GM18498 (cell line): Measurements from ENCODE around the gene PIBF1.
"Not testable (repeated sequence)": the region's sequence is repeated elsewhere in the genome, so short reads cannot be mapped to it uniquely, and the experiment has no call there.

Experiments used
- ATAC-seq: cut with Tn5 transposase; IDR thresholded peaks from one replicate; pipeline ENCODE4 v1.9.1; 2021; ENCODE audit warnings: mild to moderate bottlenecking, moderate library complexity; ENCODE audit not compliant: unreplicated experiment

Gene PIBF1

DNA sequence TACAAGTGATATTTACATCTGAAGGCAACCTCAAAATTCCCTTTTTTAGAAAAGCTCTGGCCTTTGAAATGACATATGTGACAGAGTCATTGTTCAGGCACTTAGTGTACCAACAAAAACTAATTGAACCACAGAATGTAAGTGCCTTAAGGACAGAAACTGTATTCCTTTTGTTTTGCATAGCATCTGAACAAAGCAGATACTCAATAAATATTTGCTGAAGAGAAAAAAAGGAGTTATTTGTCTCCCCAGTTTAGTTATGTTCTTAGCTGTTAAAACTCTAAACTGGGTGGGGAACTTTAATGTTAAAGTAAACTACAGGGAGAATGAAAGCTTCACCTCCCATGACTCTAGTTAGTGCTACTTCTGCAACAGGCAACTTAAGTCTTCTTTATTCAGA lies 220.0 kb downstream of the PIBF1 start:
- ATAC-seq = no peak

GRCh38 chr13:73011751-73012150 lies 229.8 kb downstream of the PIBF1 start:
- no peak for ATAC-seq

DNA sequence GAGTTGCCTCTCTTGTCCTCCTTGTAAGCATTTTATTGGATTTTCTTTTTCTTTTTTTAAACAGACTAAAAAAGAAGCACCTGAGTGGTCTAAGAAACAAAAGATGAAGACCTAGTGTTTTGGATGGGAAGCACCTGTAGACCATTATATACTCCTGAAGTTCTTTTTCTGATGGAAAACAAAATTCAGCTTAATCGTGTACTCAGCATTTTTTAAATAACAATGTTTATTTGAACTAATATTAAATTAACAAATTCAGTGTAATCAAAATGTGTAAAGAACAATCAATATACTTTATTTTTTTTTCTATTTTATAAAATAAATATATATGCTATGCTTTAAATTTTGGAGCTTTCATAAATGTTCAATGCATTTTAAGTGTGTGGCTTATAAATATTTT lies 233.9 kb downstream of the PIBF1 start:
- ATAC-seq = no peak

GRCh38 chr13:73018336-73018735 lies 236.4 kb downstream of the PIBF1 start:
- no peak for ATAC-seq

- ATAC-seq = no peak
These were observed 243.5 kb downstream of the PIBF1 start for GRCh38 chr13:73025217-73026012.

DNA sequence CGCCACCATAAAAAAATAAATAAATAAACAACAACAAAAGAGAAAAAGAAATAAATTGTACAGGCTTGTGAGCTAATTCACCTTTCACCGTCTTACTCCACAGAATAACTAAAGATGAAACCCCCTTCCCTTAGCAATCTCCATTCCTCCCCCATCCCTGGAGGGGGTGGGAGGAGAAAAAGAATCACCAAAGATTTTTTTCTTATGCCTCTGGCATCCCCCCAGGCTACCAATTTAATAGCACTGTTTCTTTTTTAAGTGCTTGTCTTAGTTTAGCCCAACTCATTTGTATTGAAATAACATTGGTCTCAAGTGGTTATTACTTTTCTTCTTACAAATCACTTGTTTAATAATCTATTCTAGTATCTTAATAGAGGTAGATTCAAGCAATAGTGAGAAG lies 253.0 kb downstream of the PIBF1 start:
- ATAC-seq = no peak

DNA sequence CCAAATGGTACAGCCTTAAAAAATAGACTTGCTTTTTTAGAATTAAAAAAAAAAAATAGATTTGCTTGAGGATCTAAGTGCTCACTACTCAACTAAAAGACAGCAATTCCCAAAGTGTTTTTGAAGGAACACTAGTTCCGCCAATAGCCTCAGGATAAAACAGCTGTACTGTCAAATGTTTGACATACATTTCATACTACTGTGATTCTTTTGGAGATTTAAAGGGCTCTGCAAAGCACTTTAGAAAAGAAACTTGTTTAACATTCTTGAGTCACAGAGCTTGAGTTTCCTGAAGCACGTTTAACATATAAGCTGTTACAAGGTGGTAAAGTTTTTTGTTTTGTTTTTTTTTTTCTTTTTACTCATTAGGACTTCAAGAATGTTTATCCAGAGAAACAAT lies 253.7 kb downstream of the PIBF1 start:
- no peak for ATAC-seq

- no peak for ATAC-seq
These were observed 254.6 kb downstream of the PIBF1 start for GRCh38 chr13:73036566-73036965.

DNA sequence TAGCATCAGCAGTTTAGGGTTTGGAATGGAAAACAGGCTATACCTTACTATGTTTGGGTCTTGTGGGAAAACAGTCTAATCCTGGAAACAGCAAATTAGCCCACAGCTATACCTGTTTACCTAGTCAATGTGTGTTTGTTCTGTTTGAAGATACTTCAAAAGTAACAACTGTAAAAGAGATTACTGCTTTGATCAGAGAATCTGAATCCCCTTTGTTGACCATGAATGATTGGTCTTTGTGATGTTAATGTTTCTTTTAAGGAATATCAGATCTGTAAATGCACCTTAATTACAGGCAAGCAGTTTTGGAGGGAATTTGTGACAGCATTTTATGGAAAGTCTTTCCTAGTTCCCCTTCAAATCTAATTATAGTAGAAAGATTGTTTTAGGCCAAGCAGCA lies 256.1 kb downstream of the PIBF1 start:
- no peak for ATAC-seq

DNA sequence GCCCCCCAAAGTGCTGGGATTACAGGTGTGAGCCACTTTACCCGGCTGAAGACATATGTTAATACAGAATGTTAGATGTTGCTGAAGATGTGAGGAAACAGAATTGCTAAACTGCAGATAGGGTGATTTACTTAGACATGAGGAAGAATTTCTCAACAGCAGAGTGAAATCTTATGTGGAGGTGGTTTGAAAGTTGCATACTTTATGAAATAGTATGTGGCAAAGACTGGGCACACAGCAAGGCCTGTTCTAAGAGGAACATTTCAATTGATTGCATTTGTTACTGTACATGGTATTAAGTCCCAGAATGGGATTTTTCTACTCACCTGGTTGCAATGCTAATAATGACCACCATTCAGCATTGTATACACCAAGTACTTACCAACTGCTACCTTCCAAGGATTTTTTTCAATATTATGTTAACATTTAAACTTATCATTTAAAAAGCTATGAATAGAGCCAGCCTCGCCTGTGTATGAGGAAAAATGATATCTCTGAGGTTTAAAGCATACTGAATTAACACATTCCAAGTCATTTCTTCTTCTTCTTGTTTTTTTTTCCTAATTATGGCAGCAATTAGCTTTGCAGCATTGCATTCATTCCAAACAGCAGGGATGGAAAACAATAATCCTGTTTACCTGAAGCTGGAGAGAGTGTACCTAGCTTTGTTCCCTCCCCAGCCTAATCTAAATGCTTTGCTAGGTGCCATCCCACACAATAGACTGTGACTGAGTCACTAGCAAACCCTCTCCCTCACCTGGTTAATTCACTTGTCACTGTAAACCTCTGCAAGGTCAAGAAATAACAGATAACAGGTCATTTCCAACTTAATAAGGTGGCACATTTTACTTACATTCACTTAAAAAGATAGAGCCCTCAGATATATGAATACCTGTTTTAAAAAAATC lies 257.5 kb downstream of the PIBF1 start:
- no peak for ATAC-seq

GRCh38 chr13:73040484-73040883 lies 258.6 kb downstream of the PIBF1 start:
- no peak for ATAC-seq

GRCh38 chr13:73040968-73041596 lies 259.1 kb downstream of the PIBF1 start:
- no peak for ATAC-seq

DNA sequence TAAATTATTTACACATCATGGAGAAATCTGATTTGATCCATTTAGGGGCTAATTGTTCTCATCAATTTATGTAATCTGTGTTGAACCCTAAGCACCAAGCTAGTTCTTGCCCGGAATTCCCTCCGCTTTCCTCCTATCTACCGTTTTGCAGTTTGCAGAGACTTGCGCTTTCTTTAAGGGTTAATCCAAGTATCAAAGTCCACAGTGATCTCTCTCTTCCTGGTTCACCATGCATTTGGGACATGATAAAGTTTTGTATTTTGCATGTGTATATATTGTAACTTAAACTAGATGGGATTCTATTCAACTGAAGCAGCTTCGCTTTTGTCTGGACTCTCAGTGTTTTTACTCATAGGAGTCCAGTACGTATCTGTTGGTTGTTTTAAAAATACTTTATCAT lies 263.1 kb downstream of the PIBF1 start:
- no peak for ATAC-seq

- ATAC-seq = not testable (repeated sequence)
These were observed 266.7 kb downstream of the PIBF1 start for GRCh38 chr13:73048615-73049014.

DNA sequence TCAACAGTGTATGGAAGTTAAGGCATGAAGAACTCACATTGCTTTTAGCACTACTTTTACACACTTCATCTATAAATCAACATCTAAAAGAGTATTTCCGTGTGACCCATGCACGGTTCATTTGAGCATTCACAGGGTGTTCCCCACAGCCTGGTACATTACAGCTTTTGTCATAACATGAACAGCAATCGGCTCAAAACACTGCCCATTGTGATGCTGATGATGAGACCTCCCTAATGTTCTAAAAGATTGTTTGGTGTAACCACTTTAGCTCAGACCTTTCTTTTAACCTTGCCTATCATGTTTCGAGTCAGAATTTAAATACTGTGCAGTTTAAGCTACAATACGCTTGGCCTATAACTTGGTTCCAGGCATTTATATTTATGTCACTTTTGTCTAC lies 272.8 kb downstream of the PIBF1 start:
- no peak for ATAC-seq

- no peak for ATAC-seq
These were observed 274.1 kb downstream of the PIBF1 start for GRCh38 chr13:73055813-73056564.

DNA sequence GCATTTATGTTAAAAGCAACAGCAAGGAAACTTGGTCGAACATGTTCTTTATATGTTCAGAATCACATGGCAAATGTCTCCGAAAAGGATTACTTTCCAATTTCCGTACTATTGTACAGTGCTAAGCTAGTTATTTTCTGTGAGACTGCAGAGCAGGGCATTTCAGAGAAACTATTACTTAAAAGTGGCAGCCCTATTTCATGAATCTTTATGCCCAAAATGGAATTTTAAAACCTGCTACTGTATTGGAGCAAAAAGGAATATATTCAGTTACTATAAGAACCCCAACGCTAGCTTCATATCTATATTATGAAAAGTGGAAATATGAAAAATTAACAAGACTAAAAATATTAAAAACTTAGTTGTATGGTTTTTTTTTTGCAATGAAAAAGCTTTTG lies 274.6 kb downstream of the PIBF1 start:
- ATAC-seq = no peak

- no peak for ATAC-seq
These were observed 275.5 kb downstream of the PIBF1 start for GRCh38 chr13:73057284-73058063.

- no peak for ATAC-seq
These were observed 276.1 kb downstream of the PIBF1 start for GRCh38 chr13:73058064-73058313.

DNA sequence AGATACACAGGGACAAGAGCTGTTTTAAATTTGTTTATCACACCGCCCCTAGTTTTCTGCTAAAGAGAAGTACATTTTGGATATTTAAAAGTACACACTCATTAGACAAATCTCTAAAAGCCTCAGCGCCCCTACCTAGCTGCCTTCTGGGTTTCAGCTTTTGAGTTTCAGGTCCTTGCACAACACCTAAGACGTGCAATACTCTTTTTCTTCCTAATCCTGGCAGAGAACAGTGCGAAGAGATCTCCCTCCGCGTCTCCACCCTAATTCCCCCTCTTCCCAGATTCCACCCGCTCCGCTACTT lies 276.5 kb downstream of the PIBF1 start:
- peak; percentile 21 for ATAC-seq
